Body of pancreas (tissue), 4 donors: ENCODE data around the gene CABP1.

Experiments used
- CTCF ChIP-seq, 7 experiments: fragments of 450-650 bp in 4 of 7; fragments of 200-600 bp in 3 of 7; sonication (generic) in 3 of 7; IDR thresholded peaks; one replicate each; pipeline ENCODE4 v1.5.1; 2016 to 2019; ENCODE audit warnings: antibody characterized with exemption in 7 of 7
- POLR2A ChIP-seq, 3 donors: fragments of 450-650 bp; IDR thresholded peaks; one replicate each; pipeline ENCODE4 v1.6.1; 2016; ENCODE audit warnings: antibody characterized with exemption in 3 of 3, mild to moderate bottlenecking in 2 of 3

GRCh38 chr12:120685522-120685921 lies 45.1 kb downstream of the CABP1 start:
- TF ChIP-seq CTCF (IDR thresholded peaks at IDR 0.05) (no peak), POLR2A (IDR thresholded peaks at IDR 0.05) (no peak)
